HG02943 (cell line): ENCODE data around the gene BMP7.
"Not testable (repeated sequence)": the region's sequence is repeated elsewhere in the genome, so short reads cannot be mapped to it uniquely, and the experiment has no call there.

ENCODE experiments used
- ATAC-seq: cut with Tn5 transposase; IDR thresholded peaks from one replicate; pipeline ENCODE4 v1.9.1; 2021; ENCODE audit warnings: mild to moderate bottlenecking, low read depth, moderate library complexity; ENCODE audit not compliant: unreplicated experiment

Gene BMP7

GRCh38 chr20:57268399-57269076 is 2.1 kb upstream of the BMP7 start:
- no peak for ATAC-seq

DNA sequence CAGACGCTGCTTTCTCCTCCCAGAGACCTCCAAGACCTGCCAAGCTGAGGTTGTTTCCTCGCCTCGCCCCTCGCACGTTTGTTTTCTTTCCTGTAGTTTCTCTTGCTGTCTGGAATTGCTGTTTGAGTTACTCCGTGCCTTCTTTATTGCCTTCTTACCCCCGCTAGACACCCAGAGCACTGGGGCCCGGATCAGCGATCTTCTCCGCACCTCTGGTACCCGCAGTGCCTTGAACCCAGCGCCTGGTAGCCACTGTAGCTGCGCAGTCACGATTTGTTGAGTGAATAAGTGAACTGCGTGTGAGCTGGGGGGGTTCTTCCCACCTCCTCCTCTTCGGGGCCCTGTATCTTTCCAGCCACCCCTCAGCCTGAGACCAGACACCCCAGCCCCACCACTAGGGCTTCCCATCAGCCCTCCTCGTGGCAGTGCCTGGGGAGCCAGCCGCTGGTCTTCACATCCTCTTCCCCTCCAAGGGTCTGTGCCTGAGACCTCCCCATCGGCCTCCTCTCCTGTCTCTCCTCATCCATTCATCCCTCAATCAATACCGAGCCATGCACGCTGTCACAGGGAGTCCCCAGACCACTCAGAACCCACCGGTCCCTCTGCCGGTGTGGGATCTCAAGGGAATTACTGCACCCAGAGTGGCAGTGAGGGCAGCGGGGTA is 849 bp upstream of the BMP7 start:
- no peak for ATAC-seq

DNA sequence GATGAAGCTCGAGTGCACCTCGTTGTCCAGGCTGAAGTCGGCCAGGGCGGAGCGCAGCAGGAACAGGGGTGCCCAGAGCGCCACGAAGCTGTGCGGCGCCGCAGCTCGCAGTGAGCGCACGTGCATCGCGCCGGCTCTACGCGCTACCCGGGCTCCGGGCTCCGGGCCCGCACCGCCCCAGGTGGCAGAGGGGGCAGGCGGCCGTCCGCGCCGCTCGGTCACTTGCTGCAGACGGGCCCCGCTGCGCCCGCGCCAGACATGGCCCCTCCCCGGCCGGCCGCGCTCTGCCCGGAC is 497 bp downstream of the BMP7 start:
- ATAC-seq: no peak

DNA sequence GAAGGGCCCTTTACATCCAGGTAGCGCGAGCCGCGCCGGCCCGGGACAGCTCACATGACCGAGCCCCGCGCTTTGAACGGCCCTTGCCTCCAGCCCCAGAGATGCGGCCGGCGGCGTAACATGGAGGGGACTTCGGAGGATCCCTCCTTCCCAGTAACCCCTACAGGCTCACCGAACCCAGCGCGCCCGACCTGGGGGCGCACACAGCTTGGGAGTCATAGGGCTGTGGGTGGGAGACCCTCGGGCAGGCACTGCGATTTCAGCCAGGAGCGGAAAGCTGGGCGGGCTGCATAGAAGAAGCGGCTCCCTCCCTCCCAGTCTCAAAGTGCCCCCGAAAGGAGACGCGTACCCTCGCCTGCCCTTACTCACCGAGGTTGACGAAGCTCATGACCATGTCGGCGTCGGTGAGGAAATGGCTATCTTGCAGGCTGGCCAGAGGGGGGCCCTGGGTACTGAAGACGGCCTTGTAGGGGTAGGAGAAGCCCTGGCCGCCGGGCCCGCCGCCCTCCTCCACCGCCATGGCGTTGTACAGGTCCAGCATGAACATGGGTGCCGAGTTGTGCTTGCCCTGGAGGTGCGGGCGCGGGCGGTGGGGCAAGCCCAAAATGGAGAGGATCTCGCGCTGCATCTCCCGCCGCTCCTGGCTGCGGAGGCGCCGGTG is 975 bp downstream of the BMP7 start:
- no peak for ATAC-seq

GRCh38 chr20:57264908-57265335 is 1.5 kb downstream of the BMP7 start:
- not testable (repeated sequence) for ATAC-seq

DNA sequence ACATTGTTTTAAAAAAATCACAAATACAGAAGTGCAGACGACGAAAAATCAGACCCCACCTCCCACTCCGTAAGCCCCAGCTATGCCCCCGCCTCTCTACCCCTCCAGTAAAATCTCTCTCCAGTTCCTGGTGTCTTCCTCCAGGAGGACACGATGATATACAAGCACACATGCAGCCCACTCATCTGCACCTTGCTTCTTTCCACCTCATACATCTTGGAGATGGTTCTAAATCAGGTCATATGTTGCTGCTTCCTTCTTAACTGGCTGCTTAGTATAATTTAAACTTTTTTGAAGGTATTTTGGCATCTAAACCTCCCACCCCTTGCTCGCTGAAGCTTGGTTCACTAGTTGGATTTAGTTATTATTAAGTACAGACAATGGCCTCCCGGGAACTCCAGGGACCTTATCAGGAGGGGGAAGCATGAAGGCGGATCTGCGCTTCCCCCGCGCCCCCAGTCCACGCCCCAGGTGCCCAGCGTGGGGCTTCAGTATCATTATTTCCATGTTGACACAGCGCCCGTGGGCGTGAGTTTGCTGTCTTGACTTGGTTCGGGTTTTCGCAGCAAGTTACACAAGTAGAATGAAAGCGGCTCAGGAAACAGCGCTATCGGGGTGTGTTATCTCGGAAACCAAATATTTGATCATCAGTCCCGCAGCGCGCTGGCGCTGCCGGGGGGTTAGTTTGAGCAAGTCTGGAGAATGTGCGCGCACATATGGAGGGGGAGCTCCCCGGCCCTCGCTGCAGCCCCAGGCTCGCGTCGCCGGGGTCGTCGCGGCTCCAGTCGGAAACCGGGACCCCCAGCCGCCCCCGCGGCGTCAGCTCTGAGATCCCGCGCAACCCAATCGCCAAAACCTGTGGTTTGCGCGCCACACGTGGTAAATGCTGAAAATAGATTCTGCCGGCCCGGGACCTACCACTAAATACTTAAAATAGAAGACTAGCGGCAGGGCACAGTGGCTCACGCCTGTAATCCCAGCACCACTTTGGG is 2.3 kb downstream of the BMP7 start:
- no peak for ATAC-seq

DNA sequence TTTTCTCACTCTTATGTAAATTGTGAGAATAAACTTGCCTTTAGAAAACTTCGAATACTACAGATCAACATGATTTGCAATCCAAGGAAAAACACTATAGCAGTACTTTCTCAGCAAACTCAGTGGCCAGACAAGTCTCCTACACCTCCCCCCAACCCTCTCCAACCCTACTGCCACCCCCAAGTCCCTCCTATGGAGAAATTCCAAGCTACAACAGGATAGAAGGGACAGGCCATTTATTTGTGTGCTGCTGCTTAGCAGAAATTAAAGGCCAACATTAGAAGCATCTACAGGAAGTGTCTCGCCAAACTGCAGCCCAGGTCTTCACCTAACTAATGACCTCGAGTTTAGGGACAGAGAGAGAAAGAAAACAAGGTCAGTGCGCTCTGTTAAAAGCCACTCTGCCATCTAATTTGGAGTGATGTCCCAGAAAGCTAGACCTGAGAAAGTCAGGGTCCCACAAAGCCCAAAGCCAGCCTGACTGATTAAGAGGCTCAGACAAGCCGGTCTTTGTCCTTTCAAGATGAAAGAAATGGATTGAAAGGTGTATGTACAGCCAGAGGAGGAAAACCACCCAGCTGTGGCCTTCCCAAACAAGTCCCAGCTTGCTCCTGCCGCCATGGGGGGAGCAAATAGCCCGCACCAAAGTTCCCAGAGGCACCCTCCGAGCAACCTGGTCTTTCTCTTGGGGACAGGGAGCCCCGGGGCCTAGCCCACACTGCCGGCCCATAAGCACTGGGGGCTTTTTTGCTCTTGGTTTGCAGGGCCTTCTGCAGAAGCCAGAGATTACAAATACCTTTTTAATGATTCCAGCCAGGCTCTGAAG is 3.4 kb downstream of the BMP7 start:
- ATAC-seq: no peak

GRCh38 chr20:57262301-57262700 is 4.1 kb downstream of the BMP7 start:
- ATAC-seq: no peak

- ATAC-seq: no peak
Observed at GRCh38 chr20:57261457-57262251, 4.8 kb downstream of the BMP7 start.

DNA sequence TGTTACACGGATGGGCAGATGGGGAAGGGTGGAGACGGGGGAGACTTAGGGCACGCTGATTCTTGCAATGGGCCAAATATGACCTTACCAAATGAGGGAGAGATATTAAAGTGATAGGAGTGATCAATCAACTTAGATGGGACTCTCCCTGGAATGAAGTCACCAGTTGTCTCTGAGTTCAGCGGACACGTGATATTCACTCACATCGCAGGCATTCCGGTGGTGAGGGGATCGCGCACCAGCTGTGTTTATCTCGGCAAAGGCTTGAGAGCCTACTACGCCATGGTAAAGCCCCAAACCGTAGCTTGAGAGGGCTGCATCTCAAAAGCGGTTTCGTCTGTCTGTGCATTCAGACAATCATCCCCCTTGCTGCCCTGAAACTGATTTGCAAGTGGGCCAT is 5.5 kb downstream of the BMP7 start:
- ATAC-seq: no peak

GRCh38 chr20:57259938-57260921 is 6.2 kb downstream of the BMP7 start:
- no peak for ATAC-seq

DNA sequence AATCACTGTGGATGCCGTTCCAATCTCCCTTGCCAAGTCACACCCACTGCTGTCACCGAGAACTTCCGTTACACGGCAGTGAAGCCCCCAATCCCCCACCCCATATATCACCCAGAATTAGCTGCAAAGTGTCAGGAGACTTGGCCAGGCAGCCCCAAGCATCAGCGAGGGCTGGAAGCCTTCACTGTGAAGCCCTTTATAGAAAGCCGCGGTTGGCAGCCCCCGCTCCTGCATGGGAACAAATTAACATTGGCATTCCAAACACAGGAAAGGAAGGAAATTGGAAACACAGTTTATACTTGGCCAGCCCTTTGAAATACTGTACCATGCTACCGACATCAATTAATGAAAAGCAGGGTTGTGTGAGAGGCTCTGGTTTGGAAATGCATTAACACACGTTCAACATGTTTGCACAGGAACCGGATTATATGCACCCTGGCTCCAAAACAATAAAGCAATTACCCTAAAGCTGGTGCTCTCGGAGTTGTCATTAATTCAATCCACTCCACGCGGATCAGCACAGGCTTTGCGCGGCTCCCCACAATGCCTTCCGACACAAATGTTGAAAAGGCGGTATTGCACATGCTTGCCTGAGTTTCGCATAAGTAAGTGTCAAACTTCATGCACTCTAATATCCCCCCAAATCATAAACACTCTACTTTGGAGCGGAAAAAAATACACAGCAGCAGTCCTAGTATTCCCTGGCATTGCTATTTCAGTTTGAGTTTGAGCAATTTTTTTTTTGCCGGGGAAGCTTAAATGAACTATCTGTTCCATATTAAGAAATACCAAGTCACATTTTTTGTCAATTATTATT is 7.1 kb downstream of the BMP7 start:
- ATAC-seq: no peak

- no peak for ATAC-seq
Observed at GRCh38 chr20:57257701-57258453, 8.6 kb downstream of the BMP7 start.

DNA sequence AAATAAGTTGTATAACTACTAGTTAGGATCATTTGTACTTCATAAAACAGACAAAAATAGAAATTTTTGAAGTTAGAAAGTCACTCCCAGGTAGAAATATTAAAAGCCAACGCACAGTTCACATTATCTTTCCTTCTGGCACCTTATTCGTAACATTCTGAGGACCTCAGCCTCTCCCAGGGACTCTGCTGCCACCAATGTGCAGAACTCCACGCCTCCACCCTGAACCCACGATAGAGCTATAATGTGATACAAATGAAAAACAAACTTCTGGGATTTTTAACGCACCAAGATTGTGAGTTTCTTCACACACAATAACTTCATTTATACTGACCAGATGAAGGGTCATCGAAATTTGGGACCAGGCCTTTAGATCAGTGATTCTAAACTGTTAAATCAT is 9.5 kb downstream of the BMP7 start:
- no peak for ATAC-seq

GRCh38 chr20:57256205-57256604 is 10.2 kb downstream of the BMP7 start:
- no peak for ATAC-seq

GRCh38 chr20:57255183-57255582 is 11.3 kb downstream of the BMP7 start:
- no peak for ATAC-seq
